AG08396 (cell line): Measurements from ENCODE around the gene MAGEA12.
"Not testable (repeated sequence)": the region's sequence is repeated elsewhere in the genome, so short reads cannot be mapped to it uniquely, and the experiment has no call there.

Experiments
- DNase-seq: peaks from one replicate; pipeline ENCODE4 v3.0.0; 2012; ENCODE audit warnings: low spot score, mixed read lengths

MAGEA12 gene, protein sequence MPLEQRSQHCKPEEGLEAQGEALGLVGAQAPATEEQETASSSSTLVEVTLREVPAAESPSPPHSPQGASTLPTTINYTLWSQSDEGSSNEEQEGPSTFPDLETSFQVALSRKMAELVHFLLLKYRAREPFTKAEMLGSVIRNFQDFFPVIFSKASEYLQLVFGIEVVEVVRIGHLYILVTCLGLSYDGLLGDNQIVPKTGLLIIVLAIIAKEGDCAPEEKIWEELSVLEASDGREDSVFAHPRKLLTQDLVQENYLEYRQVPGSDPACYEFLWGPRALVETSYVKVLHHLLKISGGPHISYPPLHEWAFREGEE

GRCh38 chrX:152733261-152733975 is at the start of gene MAGEA12, which contains the start of gene CSAG1:
Gene MAGEA12, plus strand, starts transcription at chrX:152733757. Its CDS starts 2,405 bp downstream, at chrX:152736162.
Gene CSAG1, minus strand, starts transcription at chrX:152733721. Its CDS starts 1,261 bp downstream, at chrX:152732460.
- no peak for DNase-seq

- DNase-seq: not testable (repeated sequence)
Observed at GRCh38 chrX:152697952-152698931, 35.3 kb upstream of the MAGEA12 start, which contains the start of gene MAGEA3. Gene MAGEA3, plus strand, starts transcription at chrX:152698794. Its CDS starts 2,039 bp downstream, at chrX:152700833.

- DNase-seq: not testable (repeated sequence)
Observed at GRCh38 chrX:152700390-152700789, 33.2 kb upstream of the MAGEA12 start.

DNA sequence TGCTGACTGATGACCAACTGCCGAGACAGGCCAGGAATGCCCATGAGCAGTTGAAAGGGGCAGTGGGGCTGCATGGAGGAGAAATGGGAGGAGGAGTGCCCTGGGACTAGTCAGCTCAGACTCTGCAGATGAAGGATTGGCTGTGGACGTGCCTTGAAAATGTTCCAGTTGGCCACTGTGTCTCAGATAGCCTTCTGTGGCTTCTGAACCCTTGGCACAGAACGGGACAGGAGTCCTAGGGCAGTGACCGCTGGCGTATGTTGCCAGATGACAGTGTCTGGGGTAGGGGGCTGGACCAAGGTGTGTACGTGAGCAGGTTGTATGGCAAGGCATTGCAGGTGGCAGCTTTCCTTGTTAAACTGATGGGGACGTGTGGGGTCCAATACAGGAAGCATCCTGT is 27.1 kb upstream of the MAGEA12 start:
- not testable (repeated sequence) for DNase-seq

DNA sequence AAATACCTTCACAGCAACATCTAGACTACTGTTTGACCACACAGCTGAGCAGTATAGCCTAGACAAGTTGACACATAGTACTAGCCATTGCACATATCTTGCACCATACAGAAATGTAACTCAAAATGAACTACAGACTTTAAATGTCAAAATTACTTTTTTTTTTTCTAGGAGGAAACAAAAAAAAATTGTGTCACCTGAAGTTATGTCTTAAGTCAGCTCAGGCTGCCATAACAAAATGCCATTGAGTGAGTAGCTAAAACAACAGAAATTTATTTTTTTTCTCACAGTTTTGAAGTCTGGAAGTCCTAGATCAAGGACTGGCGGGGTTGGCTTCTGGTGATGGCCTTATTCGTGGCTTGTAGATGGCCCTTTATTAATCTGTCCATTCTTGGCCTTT is 24.4 kb upstream of the MAGEA12 start, which contains the start of gene CSAG2:
TSS of gene CSAG2 (minus strand) at position 101 of the 400 bp plus-strand sequence. CDS start 161 bp downstream, outside the sequence.
- DNase-seq: not testable (repeated sequence)

DNA sequence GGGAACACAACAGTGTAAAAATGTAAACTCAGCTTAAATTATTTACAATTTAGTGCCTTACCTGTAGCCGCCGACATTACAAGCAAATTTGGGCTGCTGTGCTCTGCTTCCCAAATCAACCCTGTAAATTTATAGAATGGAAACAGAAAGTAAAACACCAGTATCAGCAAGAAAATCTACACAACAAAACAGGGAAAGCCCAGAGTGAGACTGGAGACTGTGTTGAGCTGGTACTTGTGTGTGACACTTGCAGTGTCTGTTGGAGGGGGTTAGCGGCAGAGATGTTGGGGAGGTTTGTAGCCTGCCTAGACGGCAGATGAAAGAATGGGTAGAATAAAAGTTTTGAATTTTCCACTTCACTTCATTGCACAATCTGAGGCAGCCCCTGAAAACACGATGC is 20.4 kb upstream of the MAGEA12 start:
- not testable (repeated sequence) for DNase-seq

- not testable (repeated sequence) for DNase-seq
Observed at GRCh38 chrX:152713815-152714787, 19.5 kb upstream of the MAGEA12 start, which contains the start of gene MAGEA2B. Gene MAGEA2B, plus strand, starts transcription at chrX:152714628. Its CDS starts 2,479 bp downstream, at chrX:152717107.

- DNase-seq: no peak
Observed at GRCh38 chrX:152725409-152725808, 8.1 kb upstream of the MAGEA12 start.

DNA sequence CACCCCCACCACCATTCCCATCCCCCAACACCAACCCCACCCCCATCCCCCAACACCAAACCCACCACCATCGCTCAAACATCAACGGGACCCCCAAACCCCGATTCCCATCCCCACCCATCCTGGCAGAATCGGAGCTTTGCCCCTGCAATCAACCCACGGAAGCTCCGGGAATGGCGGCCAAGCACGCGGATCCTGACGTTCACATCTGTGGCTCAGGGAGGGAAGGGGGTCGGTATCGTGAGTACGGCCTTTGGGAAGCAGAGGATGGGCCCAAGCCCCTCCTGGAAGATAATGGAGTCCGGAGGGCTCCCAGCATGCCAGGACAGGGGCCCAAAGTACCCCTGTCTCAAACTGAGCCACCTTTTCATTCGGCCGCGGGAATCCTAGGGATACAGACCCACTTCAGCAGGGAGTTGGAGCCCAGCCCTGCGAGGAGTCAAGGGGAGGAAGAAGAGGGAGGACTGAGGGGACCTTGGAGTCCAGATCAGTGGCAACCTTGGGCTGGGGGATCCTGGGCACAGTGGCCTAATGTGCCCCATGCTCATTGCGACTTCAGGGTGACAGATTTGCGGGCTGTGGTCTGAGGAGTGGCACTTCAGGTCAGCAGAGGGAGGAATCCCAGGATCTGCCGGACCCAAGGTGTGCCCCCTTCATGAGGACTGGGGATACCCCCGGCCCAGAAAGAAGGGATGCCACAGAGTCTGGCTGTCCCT is 744 bp downstream of the MAGEA12 start:
- DNase-seq: not testable (repeated sequence)

DNA sequence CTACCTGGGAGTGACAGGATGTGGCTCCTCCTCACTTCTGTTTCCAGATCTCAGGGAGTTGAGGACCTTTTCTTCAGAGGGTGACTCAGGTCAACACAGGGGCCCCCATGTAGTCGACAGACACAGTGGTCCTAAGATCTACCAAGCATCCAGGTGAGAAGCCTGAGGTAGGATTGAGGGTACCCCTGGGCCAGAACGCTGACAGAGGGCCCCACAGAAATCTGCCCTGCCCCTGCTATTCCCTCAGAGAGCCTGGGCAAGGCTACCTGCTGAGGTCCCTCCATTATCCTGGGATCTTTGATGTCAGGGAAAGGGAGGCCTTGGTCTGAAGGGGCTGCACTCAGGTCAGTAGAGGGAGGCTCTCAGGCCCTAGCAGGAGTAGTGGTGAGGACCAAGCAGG is 1.5 kb downstream of the MAGEA12 start:
- no peak for DNase-seq

GRCh38 chrX:152735860-152736511 is 2.4 kb downstream of the MAGEA12 start:
- DNase-seq: no peak

DNA sequence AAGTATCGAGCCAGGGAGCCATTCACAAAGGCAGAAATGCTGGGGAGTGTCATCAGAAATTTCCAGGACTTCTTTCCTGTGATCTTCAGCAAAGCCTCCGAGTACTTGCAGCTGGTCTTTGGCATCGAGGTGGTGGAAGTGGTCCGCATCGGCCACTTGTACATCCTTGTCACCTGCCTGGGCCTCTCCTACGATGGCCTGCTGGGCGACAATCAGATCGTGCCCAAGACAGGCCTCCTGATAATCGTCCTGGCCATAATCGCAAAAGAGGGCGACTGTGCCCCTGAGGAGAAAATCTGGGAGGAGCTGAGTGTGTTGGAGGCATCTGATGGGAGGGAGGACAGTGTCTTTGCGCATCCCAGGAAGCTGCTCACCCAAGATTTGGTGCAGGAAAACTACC is 3.0 kb downstream of the MAGEA12 start:
- DNase-seq: not testable (repeated sequence)

DNA sequence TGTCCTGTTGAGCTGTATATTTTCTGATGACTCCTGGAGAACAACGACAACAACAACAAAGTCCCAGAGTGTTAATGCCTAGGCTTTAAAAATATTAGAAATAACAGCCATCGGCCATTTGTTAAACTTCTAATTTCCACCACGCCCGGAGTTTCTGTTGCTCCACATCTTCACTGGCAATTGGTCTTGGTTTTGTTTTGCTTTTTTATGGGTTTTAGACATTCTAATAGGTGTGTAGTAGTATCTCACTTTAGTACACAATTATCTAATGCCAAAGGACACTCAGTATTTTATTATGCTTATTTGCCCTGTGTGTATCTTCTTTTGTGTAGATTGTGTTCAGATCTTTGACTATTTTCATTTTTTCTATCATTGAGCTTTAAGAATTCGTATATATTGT is 5.0 kb downstream of the MAGEA12 start:
- DNase-seq: no peak

DNA sequence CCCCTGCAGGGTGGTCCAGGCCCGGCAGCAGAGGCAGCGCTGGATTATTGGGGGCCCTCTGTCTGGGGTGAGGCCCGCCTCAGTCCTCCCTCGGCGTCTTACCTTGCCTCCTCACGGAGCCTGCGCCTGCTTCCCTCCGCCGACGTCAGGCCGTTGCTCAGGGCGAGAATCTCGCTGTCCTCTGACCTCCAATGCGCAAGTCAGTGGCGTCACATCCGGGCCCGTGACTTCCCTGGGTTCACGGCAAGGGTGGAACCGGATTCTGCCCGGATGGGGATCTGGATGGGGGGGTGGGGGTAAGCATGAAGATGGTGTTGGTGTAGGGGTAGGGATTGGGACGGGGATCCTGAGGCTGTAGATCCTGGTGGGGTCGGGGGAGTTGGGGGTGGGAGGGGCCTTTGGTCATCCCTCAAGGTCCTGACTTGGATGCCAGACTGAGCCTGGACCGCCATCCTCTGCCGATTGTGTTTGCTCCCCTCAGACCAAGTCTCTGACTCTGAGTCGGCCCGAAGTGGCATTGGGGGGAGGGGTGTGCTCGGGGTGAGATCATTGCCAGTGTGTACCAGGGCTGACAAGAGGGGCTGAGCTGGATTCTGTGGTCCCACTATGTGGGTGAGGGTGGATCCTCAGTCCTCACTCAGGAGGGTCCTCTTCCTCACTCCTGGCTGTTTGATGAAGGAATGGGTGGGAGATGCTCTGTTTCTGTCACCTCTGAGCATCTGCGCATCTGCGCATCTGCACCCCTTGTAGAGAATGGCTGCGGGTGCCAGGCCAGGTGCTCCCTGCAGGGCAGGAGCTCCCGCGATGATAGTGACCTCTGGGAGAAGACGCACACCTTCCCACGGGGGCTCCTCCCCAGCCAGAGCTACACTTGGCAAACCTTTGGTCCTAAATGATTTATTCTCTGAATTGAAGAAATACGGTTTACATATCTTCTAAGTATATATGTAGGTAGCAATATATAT is 20.4 kb downstream of the MAGEA12 start, which contains the start of gene MAGEA2:
TSS of gene MAGEA2 (minus strand) at position 157 of the 965 bp plus-strand sequence. CDS start 2,479 bp downstream, outside the sequence.
- DNase-seq: not testable (repeated sequence)

- DNase-seq: not testable (repeated sequence)
Observed at GRCh38 chrX:152754871-152755270, 21.3 kb downstream of the MAGEA12 start.

DNA sequence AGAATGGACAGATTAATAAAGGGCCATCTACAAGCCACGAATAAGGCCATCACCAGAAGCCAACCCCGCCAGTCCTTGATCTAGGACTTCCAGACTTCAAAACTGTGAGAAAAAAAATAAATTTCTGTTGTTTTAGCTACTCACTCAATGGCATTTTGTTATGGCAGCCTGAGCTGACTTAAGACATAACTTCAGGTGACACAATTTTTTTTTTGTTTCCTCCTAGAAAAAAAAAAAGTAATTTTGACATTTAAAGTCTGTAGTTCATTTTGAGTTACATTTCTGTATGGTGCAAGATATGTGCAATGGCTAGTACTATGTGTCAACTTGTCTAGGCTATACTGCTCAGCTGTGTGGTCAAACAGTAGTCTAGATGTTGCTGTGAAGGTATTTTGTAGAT is 25.4 kb downstream of the MAGEA12 start, which contains the start of gene CSAG3:
TSS of gene CSAG3 (plus strand) at position 301 of the 400 bp plus-strand sequence.
- DNase-seq: not testable (repeated sequence)

GRCh38 chrX:152759544-152759943 is 26.0 kb downstream of the MAGEA12 start:
- DNase-seq: not testable (repeated sequence)

DNA sequence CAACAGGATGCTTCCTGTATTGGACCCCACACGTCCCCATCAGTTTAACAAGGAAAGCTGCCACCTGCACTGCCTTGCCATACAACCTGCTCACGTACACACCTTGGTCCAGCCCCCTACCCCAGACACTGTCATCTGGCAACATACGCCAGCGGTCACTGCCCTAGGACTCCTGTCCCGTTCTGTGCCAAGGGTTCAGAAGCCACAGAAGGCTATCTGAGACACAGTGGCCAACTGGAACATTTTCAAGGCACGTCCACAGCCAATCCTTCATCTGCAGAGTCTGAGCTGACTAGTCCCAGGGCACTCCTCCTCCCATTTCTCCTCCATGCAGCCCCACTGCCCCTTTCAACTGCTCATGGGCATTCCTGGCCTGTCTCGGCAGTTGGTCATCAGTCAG is 28.0 kb downstream of the MAGEA12 start:
- not testable (repeated sequence) for DNase-seq
